GM19351 (cell line): Measurements from ENCODE around the gene CDH12.
"Not testable (repeated sequence)": the region's sequence is repeated elsewhere in the genome, so short reads cannot be mapped to it uniquely, and the experiment has no call there.

Experiments used
- ATAC-seq: cut with Tn5 transposase; IDR thresholded peaks from one replicate; pipeline ENCODE4 v1.9.1; 2021; ENCODE audit warnings: mild to moderate bottlenecking, moderate library complexity; ENCODE audit not compliant: unreplicated experiment

The CDH12 gene

DNA sequence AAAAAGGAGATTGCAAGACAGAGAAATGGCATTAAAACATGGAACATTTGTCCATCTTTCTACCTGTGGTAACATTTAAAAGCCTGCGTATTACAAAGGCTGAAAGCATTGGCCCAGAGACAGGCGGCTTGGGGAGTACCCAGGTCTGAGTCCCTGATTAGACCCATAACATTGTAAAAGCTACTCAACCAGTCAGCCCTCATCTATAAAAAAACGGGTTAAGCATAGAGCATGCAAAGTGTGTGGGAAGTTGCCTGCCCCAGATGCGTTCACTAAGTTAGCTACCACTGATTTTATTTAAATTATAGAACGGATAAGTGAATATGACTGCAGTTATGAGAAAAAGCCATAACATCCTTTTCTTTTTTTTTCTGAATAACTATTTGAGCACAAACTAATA lies 276.1 kb downstream of the CDH12 start:
- ATAC-seq, result no peak

DNA sequence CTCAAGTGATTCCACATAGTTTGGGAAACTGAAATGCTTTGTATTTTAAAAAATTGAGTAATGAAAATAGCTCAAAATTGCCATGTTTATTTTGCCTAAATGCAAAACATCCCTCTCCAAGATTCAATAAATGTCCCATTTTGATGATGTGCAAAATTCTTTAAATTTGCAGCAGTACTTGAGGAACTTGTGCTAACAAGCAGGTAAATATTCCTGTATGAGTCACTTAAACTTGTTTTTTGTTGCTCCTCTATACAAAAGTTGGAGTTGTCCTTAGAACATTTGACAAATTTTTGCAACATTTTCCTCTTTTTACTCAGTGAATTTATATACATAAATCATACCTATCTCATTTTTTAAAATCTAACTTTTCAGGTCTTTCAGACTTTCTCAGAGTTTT lies 280.2 kb downstream of the CDH12 start:
- no peak for ATAC-seq

DNA sequence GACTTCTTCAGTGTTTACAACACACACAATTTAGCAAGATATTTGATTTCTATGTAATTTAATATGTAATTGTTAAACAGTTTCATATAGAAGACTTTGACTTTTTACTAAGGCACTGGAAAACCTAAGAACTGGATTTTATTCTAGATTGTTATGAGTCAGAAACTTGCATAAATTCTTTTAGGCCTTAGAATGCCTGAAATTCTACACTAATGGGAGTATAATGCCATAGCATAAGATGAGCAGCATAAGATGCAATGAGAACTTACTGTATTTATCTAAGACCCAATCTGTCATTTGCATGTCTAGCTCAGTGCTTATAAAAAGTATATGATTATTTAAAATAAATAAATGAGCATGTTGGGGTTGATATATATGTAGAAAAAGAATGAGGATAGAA lies 285.2 kb downstream of the CDH12 start:
- no peak for ATAC-seq

DNA sequence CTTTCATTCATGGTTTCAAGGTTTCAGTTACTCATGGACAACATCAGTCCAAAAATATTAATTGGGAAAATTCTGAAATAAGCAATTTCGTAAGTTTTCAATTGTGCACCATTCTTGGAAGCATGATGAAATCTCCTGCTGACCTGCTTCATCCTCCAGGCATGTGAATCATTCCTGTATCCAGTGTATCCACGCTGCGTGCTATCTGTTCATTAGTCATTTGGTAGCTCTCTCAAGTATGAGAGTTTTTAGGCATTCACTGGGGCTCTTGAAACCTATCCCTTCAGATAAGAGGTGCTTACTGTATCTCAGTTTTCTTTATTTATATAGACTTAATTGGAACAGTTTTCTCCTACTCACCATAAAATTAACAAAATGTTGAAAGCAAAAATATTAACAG lies 293.0 kb downstream of the CDH12 start:
- ATAC-seq, result no peak

DNA sequence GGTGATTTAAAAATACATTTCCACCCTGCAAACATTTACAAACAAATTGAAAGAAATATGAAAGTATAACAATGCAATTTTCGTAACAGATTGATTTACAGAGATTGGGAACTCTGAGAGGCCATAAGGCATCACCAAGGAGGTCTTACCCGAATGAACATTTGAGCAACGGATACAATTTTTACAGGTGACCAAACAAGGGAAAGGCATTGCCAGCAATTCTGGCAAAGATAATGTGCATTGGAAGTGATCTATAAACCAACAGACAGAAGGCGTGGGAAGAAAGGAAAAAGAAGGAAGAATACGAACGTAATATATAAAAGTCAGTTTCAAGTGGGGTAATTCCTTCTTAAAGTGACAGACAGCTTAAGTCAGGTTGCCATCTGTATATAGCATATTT lies 295.9 kb downstream of the CDH12 start:
- ATAC-seq, result no peak

DNA sequence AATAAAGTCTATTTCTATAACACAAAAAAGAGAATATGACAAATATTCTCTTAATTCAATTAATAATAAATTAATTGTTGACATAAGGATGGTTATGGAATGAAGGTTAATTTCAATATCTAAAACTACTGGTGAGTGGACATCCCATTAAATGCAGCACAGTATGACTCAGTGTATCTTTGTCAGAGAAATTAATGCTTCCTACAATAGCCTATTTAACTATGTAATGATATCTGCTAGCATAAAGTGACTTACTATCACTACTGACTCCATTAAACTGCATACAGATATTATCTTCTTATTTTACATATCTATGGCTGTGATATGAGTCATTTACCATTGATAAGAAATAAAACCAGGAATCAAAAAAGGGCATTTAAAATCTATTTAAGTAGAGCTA lies 298.7 kb downstream of the CDH12 start:
- no peak for ATAC-seq

DNA sequence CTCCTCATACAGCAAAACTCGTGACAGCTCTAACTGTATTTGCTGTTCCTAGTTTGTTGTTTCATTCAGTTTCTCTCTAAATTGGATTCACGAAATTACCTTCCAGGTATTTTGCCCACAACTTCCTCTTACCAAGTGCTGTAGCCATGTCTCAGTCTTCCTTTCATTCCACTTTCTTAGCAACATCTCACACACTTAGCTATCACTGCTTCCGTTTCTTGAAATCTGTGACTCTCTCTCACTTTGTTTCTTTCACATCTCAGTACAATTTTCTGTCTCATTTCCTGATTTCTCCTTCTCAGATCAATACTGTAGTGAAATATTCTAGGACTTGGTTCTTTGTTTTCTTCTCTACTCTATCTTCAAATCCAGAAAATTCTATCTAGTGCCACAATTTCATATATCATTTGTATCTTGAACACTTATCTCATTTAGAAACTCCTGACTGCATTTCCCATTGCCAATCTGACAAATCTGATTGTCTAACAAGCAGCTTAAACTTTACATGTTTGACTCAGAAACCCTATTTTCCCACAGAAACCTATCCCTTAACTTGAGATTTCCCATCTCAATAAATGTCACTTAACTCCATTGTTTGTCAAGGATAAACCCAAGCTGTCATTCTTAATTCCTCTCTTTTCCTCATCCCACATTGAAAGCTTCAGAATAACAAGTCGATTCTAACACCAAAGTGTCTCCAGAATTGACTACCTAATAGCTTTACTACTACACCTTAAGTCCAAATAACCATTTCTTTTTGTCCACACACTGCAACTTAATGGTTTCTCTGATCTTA lies 303.1 kb downstream of the CDH12 start:
- ATAC-seq, result no peak

DNA sequence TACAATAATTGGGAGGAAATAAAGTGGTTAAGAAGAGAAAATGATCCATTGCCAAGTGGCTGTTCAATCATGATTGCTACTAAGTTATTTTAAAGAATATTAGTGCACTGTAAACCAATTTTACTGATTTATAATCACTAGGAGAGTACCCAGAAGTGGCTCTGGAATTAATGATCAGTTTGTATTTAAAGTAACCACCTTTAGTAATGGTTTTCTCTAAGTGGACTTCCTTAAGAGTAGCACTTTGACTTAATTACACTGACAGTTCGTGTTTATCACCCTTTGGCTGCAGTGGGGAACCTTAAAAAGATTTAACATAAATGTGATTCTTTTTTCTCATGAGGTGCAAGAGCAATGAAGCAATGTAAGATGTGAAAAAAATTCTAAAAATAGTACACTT lies 310.8 kb downstream of the CDH12 start:
- ATAC-seq, result no peak

DNA sequence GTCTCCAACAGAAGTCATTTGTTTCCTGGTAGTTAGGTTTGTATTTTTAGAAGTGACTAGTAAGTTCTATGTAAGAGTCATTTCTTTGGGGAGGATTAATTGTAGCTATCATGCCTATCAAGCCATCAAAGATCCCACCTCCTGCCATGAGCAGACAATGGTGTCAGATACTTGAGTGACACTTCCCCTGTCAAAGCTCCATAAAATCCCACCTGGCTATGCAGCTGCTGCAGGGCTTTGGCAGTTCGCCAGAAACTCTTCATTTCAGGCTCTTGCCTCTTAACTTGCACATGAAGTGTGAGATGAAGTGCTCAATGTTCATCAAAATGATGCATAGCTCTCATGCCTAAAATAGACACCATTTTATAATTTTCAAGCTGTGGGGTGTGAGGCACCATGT lies 312.1 kb downstream of the CDH12 start:
- ATAC-seq, result no peak

DNA sequence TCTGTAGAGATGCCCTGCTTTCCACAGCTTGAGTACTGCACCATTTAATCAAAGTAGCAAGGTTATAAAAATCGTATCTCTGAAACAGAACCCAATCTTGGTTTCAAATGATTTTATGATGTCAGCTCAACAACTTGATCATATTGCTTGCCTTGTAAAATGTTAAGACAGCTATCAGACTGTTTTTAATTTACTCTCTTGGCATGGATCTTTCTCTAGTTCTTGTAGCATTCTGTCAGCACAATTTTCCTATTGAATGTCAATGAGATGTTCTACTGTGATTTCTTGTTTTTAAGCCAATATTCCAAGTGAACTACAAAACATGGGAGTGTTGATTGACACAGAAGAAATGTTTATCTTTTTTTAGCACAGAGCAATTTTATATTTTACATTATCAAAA lies 313.4 kb downstream of the CDH12 start:
- ATAC-seq, result no peak

DNA sequence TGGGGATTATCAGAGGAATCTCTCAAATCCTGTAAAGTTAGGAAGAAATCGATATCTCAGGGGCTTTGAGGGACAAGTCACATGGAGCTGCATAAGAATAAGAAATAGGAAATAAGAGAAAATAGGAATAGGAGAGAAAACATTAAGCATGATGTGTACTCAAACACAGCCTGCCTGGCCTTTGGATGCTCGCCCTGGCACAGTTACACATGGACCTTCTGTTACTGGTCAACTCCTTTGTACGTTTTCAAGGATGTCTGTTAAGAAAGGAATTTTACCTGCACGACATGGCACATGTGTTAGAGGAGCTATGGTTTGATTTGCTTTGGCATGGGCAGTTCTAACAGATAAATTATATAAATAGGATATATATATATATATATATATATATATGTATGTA lies 321.2 kb downstream of the CDH12 start:
- ATAC-seq, result no peak

DNA sequence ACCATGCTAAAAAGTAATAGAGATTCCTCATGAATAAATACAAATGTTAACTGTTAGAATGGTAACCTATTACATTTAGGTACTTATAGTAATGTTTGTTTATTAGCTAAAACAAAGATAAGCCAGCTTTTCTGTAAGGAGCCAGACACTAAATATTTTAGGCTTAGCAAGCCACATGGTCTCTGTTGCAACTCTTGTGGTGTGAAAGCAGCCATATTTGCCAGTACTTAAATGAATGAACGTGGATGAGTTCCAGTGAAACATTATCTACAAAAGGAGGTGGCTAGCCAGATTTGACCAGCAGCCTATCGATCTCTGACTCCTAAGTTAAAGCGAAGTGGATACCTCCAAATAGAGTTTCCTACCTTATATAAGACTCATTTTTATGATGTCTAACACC lies 331.6 kb downstream of the CDH12 start:
- ATAC-seq, result no peak

DNA sequence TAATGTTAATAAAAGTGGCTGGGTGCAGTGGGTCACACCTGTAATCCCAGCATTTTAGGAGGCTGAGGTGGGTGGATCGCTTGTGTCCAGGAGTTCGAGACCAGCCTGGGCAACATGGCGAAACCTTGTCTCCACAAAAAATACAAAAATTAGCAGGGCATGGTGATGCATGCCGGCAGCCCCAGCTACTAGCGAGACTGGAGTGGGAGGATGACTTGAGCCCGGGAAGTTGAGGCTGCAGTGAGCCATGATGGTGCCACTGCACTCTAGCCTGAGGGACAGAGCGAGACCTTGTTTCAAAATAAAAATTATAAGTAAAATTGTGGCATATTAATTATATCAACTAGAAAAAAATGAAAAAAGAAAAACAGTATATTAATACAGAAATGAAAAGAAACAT lies 336.6 kb downstream of the CDH12 start:
- ATAC-seq, result not testable (repeated sequence)

DNA sequence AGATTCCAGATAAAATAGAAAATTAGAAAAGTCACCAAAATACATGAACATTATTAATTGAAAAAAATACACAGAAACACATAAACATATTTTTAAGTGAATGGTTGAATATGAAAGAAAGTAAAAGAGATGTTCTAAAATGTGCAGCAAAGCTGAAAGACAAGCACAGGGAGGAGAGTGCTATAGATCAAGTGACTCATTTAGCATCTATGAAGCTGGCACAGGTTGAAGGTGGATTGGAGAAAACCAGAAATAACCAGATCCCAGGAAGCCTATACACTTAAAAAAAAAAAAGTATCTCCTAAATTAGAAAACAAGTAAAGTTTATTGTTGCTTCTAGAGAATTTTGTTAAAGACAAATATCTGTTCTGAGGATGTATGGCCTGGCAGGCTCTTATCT lies 338.9 kb downstream of the CDH12 start:
- ATAC-seq, result no peak

DNA sequence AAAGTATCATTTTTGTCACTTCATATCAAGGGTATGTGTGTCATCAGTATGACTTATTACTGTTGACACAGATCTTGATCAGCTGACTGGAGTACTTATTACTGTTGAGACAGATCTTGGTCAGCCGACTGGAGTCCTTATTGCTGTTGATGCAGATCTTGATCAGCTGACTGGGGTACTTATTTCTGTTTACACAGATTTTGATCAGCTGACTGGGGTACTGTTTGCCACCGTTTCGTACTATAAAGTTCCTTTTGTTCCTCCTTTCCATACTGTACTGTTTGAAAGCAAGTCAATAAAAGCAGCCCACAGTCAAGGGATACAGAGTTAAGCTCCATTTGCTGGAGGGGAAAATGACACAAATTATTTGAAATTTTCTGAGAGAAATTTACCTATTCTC lies 347.3 kb downstream of the CDH12 start:
- no peak for ATAC-seq

DNA sequence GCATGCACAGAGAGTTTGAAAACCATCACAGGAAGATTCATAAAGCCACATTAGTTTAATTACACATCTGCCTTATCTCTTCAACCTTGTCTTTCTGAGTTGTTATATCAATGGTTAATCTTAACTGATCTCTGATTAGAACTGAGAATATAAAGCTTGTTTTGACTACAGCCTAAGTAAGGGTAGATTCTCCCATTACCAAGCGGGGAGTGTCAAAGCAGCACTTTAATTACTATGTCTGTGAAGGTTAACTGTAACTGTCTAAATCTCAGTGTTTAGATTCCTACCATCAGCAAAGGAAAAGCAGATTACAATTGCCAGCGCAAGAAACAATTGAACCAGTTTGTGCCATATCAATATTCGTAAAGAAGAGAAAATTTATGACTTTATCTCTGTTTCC lies 348.7 kb downstream of the CDH12 start:
- no peak for ATAC-seq

DNA sequence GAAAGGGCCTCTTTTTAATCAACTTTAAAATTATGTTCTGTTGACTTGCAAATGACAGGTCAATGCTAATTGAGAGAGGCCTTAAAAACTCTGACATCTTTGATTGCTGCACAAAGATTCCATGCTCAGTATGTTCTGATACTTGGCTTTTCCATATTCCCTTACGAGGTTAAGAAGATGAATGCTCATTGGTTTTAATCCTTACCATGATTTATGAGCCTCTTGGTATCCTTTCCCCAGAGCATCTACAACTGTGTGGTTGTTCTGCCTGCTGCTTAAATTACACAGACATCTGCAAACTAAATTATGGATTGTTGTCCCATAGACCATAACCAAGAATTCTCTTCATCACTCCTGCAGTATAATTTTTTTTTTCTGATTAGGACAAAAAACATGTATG lies 352.6 kb downstream of the CDH12 start:
- no peak for ATAC-seq

DNA sequence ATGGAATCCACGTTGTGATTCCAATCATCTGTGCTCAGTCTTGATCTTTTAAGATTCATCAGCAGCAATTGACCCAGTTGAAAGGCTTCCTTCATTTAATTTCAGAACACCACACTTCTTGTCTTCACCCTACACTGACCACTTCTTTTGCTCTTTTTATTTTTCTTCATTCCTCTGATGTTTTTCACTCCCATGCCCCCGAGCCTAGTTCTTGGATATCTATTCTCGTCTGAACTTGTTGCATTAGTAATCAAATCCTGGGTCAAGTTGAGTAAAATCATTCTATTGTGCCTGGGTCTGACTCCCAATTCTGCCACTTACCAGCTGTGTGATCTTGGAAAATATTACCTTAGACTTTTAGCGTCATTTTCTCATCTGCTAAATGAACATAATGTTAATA lies 356.5 kb downstream of the CDH12 start:
- ATAC-seq, result no peak

DNA sequence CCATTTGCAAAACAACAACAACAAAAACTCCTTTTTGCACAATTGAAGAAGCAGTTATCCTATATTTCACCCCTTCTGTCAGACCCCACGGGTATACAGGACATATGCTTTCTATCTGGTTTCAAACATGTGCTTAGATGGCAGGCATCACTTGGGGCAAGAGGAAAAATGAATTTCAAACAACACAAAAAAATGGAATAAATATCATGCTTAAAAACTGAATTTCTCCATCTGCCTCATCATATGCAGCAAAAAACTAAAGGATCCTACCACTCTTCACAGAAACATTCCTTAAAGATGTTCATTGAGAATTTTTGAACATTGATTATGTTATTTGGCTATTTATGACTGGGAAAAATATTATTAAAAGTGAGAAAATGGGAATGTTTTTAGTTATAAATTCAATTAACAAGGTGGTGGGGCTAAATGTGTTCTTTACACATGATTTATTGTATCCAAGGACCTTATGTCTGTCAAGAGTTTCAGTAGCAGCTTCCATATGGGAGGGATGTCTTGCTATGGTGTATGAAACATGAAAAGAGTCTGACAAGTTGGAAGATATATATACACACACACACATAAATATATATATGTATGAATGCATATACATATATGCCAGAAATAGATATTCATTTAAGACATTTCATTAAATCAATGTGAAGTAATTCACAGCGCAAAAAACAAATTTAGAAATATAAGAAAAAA lies 358.0 kb downstream of the CDH12 start:
- ATAC-seq, result no peak

DNA sequence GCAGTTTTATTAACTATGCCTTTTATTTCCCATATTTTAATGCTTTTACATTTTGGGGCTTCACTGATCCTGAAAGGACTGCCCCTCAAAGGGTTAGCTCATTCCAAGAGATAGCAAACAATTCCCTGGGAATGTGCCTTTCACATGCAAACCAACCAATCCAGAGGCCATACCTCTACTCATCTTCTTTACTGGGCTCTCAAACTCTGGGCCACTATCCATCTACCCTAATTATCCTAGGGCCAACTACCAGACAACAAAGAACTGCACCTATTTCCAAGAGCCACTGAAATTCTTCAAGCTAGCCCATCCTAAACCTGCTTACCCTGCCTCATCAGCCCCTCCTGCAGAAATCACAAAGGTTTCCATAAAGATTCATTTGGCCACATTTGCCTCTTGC lies 364.7 kb downstream of the CDH12 start:
- ATAC-seq, result no peak

DNA sequence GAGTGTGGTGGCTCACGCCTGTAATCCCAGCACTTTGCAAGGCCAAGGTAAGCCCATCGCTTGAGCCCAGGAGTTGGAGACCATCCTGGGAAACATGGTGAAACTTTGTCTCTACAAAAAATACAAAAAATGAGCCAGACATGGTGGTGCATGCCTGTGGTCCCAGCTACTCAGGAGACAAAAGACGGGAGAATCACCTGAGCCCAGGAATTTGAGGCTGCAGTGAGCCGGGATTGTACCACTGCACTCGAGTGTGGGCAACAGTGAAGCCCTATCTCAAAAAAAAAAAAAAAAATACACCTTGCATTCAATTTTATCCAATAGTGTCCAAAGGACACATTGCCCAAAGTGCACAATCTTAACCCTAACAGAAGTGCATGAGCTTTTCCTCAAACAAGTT lies 372.8 kb downstream of the CDH12 start:
- no peak for ATAC-seq

DNA sequence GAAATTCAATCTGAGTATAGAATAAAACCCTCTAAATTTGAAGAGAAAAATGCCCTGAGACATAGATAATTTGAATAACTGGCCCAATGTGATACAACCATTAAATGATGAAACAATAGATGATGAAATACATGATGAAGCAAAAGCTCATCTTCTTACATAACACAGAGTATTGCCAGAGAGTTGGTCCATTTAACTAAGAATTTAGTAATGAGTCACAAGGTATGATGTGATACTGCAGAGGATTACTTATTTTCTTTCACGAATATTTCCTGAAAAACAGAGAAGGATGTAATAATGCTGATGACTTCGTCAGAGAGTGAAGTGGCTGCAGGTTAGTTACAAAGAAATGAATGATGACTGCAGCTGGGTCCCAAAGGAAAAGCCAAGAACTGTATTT lies 379.3 kb downstream of the CDH12 start:
- no peak for ATAC-seq

DNA sequence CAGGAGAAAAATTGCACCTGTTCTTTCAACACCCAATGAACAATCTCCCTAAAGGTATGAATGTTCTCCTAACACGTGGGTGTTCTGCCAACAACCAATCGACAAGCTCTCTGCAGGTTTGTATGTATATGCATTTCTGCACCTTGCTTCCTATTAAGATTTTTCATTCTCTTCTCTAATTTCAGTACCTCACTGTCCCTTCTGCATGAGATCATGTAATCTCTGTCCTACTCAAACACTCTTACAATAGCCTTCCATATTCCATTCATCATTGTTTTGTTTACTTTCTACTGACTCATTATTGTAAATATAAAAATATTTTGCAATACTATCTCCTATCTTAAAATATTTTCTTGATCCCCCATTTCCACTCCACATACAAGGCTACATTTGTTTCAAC lies 382.0 kb downstream of the CDH12 start:
- no peak for ATAC-seq
